COR-L47 (cell line): ENCODE results near the gene CLRN1.
A peak's percentile ranks its signal among the peaks of the same experiment; 100 is the strongest.

Source experiments
- DNase-seq: peaks from one replicate; lab custom pipeline; 2025; lab: John Stamatoyannopoulos, UW

Gene CLRN1

DNA sequence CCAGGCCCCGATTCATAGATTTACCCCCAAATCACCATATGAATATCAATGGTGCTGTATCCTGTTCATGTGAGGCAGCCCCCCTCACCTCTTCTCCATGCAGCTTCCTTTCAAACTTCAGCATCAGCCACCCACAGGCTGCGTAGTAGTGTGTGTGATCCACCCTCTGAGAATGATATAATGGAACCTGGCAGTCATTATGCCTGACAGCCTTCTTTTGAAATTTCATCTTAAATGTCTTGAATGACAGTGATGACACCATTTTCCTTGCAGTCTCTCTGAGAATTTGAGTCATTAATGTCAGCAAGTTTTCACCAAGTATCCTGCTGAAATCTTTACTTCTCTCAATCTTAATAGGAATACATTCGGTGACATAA, 3.5 kb upstream of the CLRN1 start:
- DNase-seq: no peak

DNA sequence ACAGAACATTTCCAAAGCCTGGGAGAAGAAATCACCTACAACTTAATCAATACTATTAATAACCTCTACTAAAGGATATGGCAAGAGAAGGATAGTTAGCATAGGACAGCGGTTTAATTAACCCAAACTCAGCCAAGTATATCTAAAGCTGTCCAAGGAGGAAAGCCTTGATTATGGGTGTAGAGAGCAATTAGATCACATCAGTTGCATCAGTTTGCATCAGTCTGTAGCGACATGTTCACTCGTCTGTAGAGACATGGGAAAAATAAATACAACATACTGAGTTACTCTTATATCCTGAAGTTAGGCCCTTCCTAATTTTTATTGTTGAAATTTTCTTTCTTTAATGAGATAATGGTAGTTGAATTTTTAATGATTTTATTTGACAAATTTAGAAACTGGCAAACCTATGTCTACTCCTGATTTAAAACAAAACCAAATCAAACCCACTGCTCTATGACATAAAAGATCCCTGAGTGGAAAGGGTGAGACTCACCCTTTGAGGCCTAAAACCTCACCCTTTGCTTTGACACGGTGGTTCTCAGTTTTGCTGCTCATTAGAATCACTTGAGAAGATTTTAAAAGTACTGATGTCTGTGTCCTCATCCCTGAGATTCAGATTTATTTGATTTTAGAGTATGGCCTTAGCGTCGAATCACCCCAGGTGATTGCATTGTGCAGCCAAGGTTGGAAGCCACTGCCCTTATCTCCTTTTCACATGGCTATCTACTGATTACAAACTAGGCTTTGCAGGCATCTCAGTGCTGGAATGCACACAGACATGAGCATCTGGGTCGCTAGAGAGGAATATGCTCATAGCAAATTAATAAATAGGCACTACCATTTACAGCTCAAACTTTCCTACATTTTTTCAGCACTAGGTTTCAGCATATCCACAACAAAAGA, 2.8 kb upstream of the CLRN1 start:
- DNase-seq: no peak

- DNase-seq: no peak
Measured at GRCh38 chr3:150970665-150971324, 1.7 kb downstream of the CLRN1 start.

DNA sequence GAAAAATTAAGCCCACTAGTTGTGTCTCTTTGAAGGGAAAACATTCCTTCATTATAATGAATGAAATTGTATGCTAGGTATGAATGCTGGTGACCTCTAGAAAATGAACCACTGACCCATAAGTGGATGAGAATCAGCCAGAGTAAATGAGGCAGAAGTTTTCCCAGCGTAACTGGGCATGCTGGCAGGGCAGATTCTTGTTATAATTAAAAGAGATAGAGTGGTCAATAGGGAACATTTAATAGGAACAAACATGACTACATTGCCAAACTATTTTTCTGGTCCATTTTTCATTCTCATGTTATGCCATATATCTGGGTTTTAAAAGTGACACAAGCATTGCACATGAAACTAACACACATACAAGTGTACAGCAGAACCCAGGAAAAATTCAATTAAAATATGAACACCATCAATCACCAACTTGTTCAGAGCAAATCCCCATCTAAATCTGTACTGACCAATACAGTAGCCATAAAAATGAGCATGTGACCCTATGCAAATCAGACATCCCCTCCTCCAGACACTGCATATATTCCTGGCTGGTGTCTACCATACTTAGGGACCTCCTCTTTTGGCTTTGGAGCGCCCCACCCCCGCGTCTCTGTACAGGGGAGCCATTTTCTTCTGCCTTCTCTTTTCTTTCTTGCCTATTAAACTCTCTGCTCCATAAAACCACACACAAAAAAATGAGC, 4.0 kb downstream of the CLRN1 start:
- no peak for DNase-seq

- no peak for DNase-seq
Measured at GRCh38 chr3:150965436-150965835, 7.1 kb downstream of the CLRN1 start.

DNA sequence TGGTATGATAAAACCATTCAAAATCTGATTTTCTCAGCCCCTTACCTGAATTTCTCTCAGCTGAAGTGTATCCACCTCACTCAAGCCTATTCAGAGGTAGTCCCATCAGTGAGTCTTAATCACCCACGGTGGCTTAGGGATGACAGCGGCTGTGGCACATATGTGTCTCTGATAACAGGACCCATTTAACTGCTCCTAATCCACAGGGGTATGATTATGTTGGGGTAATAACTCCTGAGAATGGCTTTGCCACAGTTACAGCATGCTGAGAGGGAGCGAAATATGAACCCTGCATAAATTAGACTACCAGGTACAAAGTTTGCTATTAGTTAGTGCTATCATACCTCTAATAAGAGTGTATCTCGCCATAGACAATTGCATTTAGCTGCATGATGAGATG, 10.6 kb downstream of the CLRN1 start:
- DNase-seq: no peak

DNA sequence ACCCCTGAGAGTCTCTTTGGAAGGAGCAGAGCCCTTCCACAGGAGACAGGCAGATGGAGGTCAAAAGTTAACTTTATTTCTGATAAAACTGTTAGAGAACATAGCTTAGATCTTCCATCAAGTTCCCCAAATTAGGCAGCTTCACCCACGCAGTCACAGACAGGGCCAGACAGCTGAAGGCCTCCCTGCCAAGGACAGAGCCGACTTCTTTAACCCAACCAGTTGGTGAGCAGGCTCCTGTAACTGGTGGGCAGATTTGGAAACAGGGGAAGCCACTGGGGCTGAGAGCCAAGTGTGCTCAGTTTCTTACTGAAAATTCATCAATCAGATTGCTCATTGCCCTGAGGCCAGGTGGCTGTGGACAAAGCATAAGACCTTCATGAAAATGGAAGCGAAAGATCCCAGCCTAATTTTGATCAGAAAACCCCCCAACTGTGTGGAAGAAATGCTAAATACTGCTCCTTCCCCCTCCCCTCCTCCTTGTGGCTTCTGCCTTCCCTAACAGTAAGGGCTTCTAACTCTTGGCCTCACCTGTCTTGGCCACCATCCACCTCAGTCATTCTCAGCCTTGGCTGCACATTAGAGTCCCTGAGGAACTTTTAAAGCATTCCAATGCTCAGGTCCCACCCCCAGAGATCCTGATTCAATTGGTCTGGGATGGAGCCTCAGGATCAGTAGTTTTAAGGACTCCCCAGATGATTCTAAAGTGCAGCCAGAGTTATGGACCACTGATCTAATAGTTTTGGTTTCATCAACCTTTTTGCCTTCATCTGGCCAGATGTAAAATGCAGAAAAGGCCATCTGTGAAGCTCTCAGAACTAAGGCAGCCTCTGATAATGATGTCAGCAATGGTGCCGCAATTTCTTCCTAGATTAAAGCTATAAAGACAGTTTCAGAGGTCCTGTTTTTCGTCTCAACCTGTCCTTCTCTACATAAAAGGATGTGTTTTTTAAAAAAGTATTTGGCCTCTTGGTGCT, 11.5 kb downstream of the CLRN1 start:
- no peak for DNase-seq

GRCh38 chr3:150958683-150959082, 13.8 kb downstream of the CLRN1 start:
- no peak for DNase-seq

DNA sequence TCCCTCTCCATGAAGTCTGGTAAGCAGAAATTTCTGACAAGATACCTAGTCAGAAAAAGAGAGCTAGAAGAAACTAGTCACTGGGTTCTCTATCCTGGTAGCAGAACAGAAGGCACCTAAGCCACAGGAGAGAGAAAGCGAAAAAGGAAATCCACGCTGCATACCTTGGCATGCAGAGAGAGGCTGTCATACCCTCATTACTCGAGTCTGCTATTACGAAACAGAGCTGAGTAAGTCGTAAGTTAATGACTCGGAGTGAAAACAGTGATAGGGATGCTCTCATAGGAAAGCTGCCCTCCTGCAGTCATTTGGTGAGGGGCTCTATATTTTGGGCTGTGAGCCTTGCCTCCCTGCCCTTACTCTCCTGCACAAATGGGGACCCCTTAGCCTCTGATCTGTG, 16.2 kb downstream of the CLRN1 start:
- DNase-seq: no peak

DNA sequence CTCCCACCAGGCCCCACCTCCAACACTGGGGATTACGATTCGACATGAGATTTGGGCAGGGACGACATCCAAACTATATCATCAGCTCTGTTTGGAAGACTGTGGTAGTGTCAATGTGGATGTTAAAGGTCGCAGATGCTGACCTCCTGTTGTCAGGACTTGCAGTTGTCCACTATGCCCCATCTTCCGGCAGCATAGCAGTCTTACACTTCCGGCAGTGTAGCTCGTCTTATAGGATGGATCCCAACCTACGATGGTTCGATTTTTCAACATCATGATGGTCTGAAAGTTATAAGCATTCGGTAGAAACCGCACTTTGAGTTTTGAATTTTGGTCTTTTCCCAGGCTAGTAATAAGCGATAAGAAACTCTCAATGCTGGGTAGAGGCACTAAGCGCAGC, 20.6 kb downstream of the CLRN1 start:
- no peak for DNase-seq

DNA sequence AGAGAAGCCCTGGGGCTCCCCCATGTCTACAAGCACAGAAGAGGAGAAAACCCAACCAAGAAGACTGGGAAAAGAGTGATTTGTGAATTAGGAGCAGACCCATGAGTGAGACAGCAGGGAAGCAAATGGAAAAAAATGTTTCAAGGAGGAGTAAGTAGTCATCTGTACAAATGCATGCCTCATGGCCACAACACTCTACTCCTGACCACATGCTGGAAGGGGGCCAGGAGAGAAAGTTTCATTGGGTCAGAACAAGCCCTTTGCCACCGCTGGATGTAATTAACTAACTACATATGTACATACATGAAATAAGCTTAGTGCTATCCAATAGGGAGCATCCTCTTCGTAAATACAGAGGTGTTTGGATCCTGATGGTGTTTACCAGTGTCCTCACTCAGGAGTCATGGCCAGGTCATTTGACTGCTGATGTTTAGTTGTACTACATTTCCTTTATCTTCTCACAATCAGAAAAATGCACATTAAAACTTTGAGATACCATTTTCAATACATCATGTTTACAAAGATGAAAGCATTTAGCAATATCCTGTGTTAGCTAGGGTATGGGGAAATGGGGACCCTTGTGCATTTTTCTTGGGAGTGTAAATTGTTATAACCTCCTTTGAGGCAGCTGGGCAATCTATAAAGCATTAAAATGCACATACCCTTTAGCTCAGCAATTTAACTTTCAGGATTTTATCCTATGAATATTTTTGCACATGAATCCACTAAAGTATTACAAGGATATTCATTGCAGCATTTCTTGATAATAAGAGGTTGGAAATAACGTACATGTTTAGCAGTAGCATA, 27.1 kb downstream of the CLRN1 start:
- DNase-seq: no peak

DNA sequence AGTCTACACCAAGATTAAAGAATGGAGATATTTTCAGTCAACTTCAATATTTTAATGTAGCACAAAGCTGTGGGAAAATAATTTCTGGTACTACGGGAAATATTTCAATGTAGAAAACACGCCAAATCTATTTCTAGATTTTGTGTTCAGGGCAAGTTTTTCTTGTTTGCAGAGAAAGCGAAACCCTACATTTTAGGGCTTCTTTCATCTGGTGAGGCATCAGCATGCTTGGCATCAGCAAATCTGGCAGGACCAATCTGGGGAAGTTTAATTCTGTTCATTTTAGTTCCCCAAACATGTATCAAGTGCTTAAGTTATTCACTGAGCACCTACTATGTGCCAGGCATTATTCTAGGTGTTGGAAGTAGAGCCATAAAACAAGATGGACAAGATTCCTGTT, 30.3 kb downstream of the CLRN1 start:
- no peak for DNase-seq

DNA sequence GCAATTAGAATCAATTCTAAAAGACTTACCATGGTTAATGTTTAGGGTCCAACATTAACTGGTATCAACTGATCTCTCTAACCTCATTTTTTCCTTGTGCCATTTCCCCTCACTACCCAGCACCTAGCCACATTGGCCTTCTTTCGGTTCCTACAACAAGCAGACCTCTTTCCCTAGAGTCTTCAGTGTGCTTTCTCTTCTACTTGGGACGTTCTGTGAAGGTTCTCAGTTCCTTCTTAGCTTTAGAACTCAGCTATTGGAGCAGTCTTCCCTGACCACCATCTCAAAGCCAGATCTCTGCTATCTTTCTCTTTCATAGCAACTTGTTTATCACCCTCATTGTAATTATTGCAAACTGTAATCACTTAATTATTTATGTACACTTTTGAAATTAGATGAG, 35.8 kb downstream of the CLRN1 start:
- no peak for DNase-seq

- DNase-seq: no peak
Measured at GRCh38 chr3:150933473-150933995, 39.0 kb downstream of the CLRN1 start.

GRCh38 chr3:150931745-150932144, 40.8 kb downstream of the CLRN1 start:
- DNase-seq: no peak

- DNase-seq: no peak
Measured at GRCh38 chr3:150930839-150931238, 41.7 kb downstream of the CLRN1 start.

DNA sequence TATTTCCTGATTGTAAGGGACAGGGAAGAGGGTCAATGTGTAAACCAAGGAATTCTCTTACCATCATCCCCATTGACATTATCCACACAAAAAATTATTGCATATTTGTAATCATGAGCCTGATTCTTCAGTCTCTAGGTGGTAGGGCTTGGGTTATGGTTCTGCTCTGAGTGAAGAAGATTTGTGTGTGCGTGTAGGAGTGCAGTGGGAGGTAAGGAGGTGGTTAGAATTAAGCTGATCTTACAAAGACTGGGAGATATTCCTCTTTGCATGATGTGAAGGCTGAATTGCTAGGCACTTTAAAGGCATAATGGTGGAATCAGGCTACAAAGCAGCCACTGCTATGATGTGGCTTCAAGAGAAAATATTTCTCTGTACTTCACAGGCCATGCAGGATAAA, 44.3 kb downstream of the CLRN1 start:
- no peak for DNase-seq

GRCh38 chr3:150926328-150926727, 46.2 kb downstream of the CLRN1 start:
- DNase-seq: no peak

GRCh38 chr3:150925751-150926201, 46.8 kb downstream of the CLRN1 start:
- peak; percentile 83 for DNase-seq

GRCh38 chr3:150922611-150923010, 49.9 kb downstream of the CLRN1 start:
- no peak for DNase-seq

DNA sequence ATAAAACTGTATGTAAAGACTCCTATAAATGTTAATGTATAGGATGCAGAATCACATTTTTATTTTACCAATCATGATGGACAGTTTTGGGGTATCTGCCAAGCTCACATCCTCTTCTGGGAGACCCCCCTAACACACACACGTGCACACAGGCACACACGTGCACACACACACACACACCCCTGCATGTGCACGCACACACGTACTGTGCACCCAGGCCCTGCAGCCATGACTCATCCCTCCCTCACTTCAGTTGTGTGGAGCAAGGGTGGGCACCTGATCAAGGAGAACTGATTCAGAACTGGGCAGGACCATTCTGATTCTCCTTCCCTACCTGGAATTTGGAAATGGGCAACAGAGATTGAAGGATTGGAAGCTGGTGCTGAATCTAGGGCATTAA, 51.3 kb downstream of the CLRN1 start:
- DNase-seq: no peak
